Measurements from ENCODE around the gene OSBPL3. TPM values are rescaled to one million over a fixed set of nuclear protein-coding genes. Genes with fewer than 3 reads are reported as not detected.

The OSBPL3 gene
- total RNA-seq, 4 donors from 2014 or later: 3.2 to 11.4 (median 6.4) TPM

- no peak for ATAC-seq
- TF ChIP-seq EP300 (IDR thresholded peaks at IDR 0.05) (no peak), POLR2AphosphoS5 (IDR thresholded peaks at IDR 0.05) (no peak), POLR2A (IDR thresholded peaks at IDR 0.05) (no peak), CTCF (IDR thresholded peaks at IDR 0.05) (no peak)
- H3K4me1 ChIP-seq: no peaks in the 10 kb centered on the region
- H3K27ac ChIP-seq: no peak overlapping the region
- H3K27me3 ChIP-seq: no peaks in the 10 kb centered on the region
- WGBS, 2 donors (ENCODE audit: low coverage in 1 of 2): 86 to 92% methylated on average over 3 to 5 of the region's 5 CpGs
- no peaks in the 10 kb centered on the region for H3K36me3 ChIP-seq
- H3K9me3 ChIP-seq: no peaks in the 10 kb centered on the region
- H3K4me3 ChIP-seq: no peak overlapping the region
These were observed 195.7 kb downstream of the OSBPL3 start for GRCh38 chr7:24784277-24784676.

GRCh38 chr7:24783698-24784097 lies 196.3 kb downstream of the OSBPL3 start:
- Histone ChIP-seq H3K9me3 (no peaks in the 10 kb centered on the region), H3K4me3 (no peak overlapping the region), H3K36me3 (no peaks in the 10 kb centered on the region), H3K4me1 (no peaks in the 10 kb centered on the region), H3K27me3 (no peaks in the 10 kb centered on the region), H3K27ac (no peak overlapping the region)
- TF ChIP-seq POLR2A (IDR thresholded peaks at IDR 0.05) (no peak), CTCF (IDR thresholded peaks at IDR 0.05) (no peak), EP300 (IDR thresholded peaks at IDR 0.05) (no peak), POLR2AphosphoS5 (IDR thresholded peaks at IDR 0.05) (no peak)
- WGBS, 2 donors (ENCODE audit: low coverage in 1 of 2): 70 to 77% methylated on average over 2 of the region's 2 CpGs
- no peak for ATAC-seq

- ATAC-seq: no peak
- Histone ChIP-seq H3K4me3 (no peak overlapping the region), H3K9me3 (no peaks in the 10 kb centered on the region), H3K27ac (no peak overlapping the region), H3K27me3 (no peaks in the 10 kb centered on the region), H3K36me3 (no peaks in the 10 kb centered on the region), H3K4me1 (no peaks in the 10 kb centered on the region)
- WGBS, 2 donors (ENCODE audit: low coverage in 1 of 2): 83 to 94% methylated on average over 3 of the region's 4 CpGs
- TF ChIP-seq POLR2A (IDR thresholded peaks at IDR 0.05): no peak
- TF ChIP-seq EP300 (IDR thresholded peaks at IDR 0.05): no peak
- no peak for TF ChIP-seq CTCF (IDR thresholded peaks at IDR 0.05)
- TF ChIP-seq POLR2AphosphoS5 (IDR thresholded peaks at IDR 0.05): no peak
These were observed 198.9 kb downstream of the OSBPL3 start for GRCh38 chr7:24781106-24781505.

GRCh38 chr7:24779283-24779655 lies 200.7 kb downstream of the OSBPL3 start:
- ATAC-seq: no peak
- H3K27ac ChIP-seq: no peak overlapping the region

More at GRCh38 chr7:24779283-24779655, 200.7 kb downstream of the OSBPL3 start:
- Histone ChIP-seq H3K9me3 (no peaks in the 10 kb centered on the region), H3K4me3 (no peak overlapping the region), H3K4me1 (no peaks in the 10 kb centered on the region), H3K36me3 (no peaks in the 10 kb centered on the region), H3K27me3 (no peaks in the 10 kb centered on the region)
- TF ChIP-seq POLR2AphosphoS5 (IDR thresholded peaks at IDR 0.05) (no peak), CTCF (IDR thresholded peaks at IDR 0.05) (no peak), EP300 (IDR thresholded peaks at IDR 0.05) (no peak), POLR2A (IDR thresholded peaks at IDR 0.05) (no peak)
- 91 to 100% methylated on average over 2 of the region's 2 CpGs for WGBS, 2 donors (ENCODE audit: low coverage in 1 of 2)

Data from gastroesophageal sphincter (tissue), 4 donors.